Stimulated activated CD4-positive, alpha-beta T cell treated with anti-CD3 and anti-CD28 coated beads, Interleukin-15, amount 100 ng/mL, for 48 hours (primary cell): ENCODE data around the gene RPRD1B.

Experiments
- DNase-seq, 2 donors: peaks; one replicate each; pipeline ENCODE4 v3.0.0-alpha.2; 2020; ENCODE audit warnings: low read depth in 2 of 2

Gene RPRD1B, protein sequence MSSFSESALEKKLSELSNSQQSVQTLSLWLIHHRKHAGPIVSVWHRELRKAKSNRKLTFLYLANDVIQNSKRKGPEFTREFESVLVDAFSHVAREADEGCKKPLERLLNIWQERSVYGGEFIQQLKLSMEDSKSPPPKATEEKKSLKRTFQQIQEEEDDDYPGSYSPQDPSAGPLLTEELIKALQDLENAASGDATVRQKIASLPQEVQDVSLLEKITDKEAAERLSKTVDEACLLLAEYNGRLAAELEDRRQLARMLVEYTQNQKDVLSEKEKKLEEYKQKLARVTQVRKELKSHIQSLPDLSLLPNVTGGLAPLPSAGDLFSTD

DNA sequence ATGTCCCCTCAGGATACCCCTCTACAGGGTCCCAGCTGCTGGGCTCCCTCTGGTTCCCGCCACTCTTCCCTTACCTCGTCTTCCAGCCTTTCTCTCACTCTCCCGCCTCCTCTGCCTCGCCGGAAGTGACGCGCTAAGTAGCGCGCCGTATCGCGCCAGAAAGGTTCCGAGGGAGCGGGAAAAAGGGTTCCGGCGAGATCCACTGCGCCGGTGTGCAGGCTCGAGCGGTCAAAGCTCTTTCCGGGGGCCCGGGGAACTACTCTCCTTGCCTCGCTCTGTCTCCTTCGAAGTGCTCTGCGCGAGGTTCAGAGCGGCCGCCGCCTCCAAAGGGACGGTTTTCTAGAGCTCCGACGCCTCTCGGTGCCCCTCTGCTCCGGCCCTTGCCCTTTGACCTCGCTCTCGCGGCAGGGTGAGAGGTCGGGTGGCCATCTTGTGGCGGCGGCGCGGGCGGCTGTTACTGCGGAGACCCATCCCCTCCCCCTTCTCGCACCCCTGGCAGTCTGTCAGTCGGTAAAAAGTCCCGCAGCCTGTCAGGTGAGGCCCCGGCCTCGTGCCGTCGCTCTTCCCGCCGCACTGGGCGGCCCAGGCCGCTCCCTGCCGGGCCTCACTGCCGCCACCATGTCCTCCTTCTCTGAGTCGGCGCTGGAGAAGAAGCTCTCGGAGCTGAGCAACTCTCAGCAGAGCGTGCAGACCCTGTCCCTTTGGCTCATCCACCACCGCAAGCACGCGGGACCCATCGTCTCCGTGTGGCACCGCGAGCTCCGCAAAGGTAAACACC, at the start of gene RPRD1B, which contains the start of gene TTI1:
TSS of gene RPRD1B (plus strand) at position 417 of the 778 bp plus-strand sequence. CDS start at position 619, 202 bp downstream.
TSS of gene TTI1 (minus strand) at position 127 of the 778 bp plus-strand sequence. CDS start 19,640 bp downstream, outside the sequence.
- peak; percentile 83 to 87 for DNase-seq

DNA sequence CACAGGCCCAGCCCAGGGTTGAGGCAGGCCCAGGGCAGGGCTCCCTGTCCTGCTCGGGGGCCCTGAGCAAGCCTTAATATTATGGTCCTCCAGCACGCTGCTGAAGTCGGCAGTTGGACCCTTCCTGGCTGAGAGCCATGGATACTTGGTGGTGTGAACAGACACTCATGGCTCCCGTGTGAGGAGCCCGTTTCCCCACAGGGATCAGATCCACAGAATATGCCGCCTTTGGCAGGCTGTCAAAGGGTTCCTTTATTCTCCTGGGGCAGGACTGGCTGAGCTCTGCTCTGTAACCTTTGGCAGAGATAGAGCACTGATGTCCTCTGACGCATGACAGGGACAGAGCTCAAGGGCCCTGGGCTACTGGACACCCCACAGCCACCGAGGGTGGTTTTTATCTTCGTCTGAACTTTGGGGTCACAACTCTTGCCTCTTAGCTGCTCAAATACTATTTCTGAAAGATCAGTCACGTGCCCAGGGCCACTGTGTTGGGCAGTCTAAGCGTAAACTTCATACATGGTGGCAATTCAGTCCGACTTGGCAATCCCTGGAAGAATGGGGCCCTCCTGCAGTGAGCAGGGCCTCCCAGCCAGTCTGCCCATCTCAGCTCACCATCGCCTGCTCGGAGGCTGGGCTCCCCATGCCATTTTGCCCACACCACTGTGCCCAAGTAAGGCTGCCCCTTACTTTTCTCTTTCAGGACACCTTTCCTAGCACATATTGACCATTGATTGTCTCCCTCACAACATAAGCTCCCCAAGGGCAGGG, 49.3 kb upstream of the RPRD1B start:
- no peak for DNase-seq

DNA sequence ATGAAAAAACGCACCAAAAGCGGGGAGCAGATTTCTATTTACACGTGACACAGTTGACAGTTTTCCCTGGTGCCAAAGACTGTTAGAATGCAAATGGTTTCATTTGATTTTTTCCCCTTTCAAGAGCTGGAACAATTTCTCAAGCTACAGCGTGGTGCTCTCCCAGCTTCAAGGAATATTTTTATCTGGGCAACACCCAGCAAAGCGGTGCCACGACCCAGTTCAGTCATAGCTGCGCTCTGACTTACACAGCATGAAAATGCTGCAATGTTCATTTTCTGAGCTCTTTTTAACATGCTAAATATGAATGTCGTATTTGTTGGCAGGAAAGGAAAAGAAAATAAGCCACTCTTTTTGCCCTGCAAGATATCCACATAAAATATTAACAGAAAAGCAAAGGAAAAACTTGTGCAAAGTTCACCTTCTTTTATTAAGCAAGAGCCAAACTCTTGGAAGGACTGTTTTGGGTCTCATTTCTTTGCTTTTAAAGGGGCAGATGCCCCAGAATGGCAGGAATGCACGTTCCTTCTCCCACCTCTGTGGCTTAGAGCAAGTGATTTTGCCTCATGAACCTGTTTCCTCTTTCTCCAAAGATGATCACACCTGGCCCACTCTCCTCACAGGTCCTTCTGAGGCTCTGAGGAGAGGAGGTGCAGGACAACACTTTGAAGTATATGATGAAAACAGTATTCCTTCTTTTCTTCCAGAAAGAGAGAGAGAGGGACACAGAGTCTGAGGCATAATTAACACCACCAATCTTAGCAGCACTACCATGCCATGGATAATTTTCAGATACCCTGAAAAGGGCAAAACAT, 47.3 kb upstream of the RPRD1B start:
- DNase-seq: no peak

DNA sequence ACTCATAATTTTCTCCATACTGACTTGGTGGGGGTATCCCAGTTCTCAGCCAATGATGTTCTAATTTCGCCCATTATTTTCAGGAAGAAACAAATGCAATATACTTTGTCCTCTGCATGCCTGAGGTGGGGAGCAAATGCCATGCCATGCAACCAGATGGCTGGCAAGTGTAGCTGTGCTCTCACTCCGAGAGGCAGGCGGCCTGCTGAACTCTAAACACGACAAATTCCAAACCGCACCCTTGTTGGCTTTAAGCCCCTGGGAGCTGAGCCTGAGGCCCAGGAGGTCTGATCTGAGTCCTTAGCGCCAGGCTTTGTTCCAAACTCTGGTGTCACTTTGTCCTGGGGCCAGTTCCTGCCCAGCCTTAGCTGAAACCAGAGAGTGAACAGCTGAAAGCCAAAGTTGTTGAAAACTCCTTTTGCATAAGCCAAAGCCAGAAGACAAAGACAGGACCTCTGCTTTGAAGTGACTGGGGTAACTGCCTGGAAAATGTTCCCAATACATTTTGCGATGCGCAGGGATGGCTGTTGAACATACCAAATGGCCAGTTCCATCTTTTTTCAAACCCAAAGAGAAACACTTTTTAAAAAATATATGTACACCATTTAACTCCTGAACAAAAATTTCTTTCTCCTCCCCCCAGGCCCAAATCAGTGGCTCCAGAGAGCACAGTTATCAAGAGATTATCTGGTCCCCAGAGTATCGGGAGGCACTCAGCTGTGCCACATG, 46.5 kb upstream of the RPRD1B start:
- DNase-seq: no peak

DNA sequence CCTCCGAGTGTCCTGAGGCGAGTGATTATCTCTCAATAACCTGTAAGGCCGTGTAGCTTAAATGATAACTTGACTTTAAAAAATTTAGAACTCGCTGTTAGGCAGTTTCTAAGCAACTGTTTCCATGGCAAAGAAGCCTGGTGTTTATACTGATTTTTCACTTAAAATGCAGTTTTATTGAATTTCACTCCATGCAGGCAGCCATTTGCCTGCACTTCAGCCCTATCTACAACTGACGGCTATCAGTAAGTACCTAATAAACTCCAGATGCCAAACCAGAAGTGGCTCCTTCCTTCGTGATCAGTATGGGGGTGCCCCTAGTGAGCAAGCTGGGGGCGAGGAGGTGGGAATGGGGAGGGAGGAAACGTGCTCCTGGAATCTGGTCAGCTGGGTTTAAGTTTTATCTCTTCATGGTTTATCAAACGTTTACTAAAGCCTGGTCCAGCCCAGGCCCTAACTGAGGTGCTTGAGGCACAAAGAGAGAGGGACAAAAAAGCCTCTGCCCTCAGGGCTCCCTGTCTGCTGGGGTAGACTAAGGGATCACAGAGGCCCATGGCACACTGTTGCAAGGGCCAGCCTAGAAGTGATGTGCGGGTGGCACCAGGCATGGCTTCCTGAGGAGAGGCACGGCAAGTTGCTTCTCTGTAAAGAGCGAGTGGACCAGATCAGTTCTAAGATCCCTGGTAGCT, 45.8 kb upstream of the RPRD1B start:
- no peak for DNase-seq

DNA sequence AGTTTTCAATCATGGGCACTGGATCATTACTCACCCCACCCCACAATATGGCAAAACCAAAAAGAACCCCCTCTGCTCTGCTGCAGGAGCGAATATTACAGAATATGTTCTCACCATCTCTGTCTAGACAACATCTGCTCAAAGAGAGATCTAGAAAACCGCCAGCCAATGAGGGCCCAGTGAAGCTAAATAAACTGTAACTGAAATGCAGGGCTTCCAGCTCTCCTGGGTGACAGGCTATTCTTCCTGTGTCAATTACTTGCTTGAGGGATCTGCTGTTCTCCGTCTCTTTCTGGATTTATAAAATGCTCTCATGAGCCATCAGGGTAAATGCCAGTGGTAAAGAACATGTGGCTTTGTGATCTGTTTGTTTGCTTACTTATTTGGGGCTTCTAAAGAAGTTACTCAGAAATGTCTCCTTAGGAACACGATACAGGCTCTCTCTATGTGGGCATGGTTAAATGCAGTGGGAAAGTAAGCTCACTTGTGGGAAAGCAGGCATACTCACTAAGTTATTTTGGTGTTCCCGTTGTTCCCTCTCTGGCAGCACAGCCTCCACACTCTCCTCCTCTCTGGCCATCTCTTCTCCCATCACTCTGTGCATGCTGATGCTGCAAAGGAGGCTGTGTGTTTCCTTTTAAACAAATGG, 45.1 kb upstream of the RPRD1B start:
- DNase-seq: no peak

DNA sequence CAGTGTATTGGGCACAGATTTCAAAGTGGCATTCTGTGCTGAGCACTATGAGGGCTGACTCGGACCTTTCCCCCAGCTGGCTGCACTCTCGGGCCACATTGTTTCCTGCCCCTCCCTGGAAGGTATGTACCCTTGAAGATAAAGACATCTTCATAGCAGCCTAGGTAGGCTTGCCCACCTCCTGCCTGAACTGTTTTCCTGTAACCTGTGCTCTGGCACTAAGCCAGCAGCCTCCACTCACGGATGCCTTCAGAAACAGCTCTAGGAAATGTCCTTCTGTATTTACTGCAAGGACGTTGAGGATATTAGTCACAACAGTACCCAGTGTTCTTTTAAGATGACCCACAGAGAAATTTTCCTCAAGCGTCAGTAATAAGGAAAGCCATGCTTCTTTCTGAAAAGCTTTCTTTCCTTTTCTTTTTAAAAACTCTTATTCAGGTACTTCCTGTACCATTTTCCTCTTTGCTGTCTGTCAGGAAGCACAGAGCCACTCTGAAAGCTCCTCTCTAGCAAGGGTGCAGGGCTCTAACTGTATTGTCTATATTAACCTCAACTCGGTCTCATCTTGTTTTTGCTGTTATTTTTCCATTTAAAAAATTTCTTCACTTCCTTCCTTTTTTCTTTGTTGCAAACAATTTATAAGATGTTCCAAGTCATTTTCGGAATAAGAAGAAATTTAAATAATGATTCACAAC, 43.8 kb upstream of the RPRD1B start:
- no peak for DNase-seq

DNA sequence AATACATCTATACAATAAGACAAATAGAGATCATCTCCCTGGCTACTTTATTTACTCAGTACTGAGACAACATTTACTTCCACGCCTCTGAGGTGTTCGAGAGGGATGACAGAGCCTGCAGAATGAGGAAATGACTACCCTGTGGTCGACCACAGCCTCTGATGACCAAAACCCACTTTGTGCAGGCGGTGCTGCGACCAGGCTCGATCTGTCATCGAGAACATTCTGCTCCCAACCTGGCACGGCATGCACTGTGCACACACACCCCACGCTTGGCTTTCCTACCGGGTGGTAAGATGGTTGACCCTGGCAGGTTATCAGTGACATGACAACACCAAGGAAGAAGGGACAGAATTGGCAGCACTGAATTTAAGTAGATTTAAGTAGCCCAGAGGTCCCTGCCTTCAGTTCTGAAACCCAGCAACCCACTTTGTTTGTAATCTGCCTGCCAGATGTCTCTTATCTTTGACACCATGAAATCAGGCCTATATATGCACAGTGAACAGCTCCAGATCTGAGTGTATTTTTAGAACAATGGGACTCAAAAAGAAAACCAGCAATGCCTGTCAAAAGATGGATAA, 42.9 kb upstream of the RPRD1B start:
- peak; percentile 44 to 56 for DNase-seq

DNA sequence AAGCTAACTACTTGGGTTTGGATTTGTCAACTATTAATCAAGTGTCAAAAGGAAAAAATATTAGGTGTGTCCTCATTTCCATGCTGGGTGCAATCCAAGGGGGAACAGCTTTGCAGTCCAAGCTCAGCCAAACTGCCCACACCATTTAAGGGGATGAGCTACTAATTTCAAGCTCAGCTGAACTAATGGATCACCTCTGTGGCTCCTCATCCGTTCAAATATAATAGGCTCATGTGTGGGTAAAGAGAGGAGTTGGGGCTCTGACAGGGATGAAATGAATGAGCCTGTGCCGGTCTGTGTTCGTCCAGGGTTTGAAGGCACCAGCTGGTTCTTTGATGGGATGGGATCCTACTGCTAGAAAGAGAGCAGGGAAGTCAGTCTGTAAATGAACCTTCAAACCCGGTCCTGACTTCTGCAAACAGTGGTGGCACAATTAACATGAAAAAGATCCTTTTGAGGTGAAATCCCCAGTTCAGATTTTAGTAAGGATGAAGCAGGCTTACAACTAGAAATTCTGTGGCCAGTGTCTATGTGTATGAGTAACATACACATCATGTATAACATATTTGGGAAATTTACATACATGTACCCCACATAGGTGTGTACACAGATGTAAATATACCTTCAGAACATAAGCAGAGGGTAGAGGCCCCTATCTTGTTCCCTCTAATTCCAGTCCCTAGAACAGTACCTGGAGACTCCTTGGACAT, 42.2 kb upstream of the RPRD1B start:
- no peak for DNase-seq

DNA sequence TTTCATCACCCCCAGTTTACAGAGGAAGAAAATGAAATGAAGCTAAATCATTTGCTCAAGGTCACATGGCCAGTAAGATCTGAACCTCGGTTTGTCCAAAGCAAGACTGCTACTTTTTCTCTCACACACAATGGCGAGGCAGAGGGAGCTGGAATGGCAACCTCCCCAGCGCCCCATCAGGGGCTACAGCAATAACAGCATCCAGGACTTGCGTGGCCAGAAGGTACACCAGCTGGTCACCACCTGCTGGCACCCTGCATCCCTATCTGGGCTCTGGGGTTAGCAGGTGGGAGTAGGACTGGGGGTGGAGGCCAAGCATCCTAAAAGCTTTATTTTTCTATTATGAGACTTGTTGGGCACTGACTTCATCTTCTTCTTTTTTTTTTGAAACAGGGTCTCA, 41.6 kb upstream of the RPRD1B start:
- DNase-seq: no peak

DNA sequence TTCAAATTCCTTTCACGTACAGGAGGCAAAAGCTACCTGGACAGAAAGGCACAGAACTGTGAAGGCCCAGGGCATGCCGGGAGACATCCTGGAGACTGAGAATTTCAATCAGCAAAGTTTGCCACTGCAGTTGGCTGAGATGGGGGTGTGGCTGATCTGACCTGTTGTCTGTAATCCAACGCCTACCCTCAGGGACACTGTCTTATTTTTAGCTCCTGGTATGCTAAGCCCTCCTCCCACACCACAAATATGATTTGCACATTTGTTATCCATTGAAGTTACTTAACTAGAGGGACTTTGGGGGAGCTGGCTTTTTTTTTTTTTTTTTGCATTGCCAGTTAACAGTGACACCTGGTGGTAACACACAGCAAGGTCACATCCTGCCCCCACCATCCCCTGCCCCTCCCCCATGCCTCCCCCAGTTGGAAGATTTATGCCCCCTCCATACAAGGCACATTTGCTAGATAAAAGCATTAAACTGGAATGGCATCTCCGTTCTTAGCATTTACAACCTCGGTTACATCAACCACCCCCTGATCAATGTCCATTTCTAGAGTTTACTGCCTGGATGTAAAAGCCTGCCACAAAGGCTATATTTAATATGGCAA, 40.6 kb upstream of the RPRD1B start:
- no peak for DNase-seq

DNA sequence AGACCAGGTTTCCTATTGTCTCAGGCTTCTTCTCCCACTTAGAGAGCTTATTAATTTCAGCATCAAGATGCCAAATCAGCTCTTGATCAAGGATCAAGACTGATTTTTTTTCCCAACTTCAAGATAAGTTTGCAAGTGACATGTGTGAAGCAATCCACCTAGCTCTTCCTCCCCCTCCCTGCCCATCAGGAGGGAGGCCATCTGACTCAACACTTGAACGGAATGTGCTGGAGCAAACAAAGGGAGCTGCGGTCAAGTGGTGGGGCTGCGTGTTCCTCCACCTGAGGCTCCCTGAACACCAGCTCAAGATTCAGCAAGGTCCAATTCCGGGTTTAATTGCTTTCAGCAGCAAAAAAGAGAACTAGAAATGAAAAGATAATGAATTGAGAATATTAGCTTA, 39.0 kb upstream of the RPRD1B start:
- no peak for DNase-seq

DNA sequence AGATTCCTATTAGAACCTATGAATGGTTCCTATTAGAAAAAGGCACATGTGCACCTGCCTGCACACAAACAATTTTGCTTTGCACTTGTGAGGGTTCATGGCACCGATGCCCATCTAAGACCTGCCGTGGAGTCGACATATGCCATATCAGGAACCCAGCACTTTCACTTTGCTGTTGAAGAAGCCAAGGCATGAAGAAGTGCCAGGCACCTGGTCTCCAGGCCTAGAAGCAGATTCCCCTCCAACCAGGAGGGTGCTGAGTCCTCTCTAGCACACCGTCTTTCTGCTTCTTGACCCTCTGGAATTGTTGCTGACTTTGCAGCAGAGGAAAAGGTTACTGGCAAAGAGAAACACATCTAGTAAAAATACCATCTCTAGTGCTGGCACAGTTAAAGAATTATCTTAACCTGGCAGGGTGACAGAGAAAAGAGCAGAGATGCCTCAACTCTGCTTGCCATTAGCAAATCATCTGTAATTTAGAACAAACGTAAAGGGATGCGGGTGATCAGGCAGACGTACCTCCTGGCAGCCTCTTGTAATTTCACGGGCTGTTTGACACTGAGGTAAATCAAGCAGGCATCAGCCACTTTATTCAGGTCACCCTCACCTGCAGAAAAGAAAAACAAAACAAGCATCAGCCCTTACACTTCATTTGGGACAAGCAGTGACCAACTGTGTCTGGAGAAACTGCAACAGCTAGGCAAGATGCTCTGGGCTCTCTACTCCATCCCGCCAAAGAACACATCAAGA, 37.5 kb upstream of the RPRD1B start:
- DNase-seq: no peak

DNA sequence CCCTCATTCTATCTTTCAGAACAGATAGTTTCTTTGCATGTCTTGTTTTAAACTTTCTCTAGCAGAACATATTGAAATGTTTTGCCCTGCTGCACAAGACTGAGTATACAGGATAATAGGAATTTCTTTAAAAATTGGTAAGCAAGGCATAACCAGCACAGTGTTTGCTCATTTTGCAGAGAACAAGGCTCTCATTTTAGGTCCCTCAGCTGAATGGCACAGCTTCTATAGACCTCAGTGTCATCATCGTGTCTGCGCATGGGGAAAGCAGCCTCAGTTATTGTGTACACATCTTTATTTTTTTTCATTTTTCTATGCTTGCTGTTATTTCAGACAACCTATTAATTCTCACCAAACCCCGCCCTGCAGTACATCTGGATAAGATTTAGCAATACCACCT, 36.0 kb upstream of the RPRD1B start:
- DNase-seq: no peak

DNA sequence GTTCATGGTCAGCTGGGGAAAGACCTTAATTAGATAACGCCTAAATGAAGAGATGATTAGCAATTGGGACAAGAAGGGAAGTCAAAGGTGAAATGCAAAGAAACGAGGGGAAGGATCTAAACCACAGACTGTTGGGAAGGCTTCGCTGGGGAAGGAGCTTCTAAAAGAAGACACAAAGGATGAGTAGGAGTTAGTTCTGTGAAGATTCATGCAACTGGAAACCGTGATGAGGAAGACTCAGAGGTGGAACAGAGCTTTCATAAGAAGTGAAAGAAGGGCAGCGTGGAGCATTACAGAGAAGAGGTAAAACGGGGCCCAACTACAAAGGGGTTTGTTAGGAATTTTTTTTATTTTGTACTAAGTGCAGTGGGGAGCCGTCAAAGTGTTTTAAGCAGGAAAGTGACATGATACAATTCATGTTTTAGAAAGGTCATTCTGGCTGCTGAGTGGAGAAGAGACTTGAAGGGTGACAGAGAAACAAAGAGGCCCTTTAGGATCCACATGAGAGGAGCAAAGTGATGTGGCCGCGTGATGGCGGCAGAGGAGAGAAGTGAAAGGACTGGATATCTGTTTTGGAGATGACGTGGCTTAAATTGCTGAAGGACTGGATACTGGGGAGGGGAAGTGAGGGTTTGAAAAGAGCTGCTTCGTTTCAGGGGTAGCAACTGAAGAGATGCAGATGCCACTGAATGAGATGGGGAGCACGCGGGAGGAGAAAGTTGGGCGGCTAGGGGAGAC, 33.9 kb upstream of the RPRD1B start:
- no peak for DNase-seq

DNA sequence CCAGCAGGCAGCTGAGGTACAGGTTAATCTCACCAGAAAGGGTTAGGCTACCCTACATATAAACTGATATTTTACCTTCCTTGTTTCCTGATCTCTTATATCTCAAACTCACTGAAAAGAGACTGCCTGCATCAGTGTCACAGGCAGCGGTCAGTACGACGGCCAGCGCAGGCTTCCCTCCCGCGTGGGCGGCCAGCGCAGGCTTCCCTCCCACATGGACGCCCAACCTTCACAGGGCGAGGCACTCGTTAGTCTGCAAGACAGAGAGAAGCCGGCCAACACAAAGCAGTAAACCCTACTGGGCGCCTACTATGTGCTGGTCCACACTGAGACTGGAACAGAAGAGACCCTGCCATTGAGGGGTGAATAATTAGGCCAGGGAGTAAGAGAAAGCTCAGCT, 33.3 kb upstream of the RPRD1B start:
- no peak for DNase-seq
